ENCODE results near the gene ROR1.

Gene ROR1

DNA sequence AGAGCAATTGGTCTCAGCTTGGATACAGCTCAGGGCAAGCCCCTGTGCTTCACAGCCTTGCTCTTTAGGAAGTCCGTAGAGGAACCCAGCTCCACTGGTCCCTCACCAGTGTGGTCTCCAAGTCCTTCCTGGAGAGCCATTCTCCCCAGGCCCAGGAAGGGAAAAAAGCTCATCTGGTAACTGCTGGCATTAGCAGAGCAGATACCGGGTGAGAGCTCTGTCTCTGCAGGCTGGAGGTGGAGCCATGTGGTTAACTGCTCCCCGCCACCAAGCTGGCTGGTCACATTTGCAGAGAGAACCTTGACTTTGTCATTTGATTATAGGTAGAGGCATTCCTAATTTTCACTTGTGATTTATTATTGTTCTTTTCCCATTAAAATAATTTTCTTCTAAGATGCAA, 169.6 kb downstream of the ROR1 start:
- DNase-seq: no peak

- DNase-seq: no peak
These were observed 172.1 kb downstream of the ROR1 start for GRCh38 chr1:63945943-63946342.

- no peak for DNase-seq
These were observed 173.2 kb downstream of the ROR1 start for GRCh38 chr1:63946866-63947491.

DNA sequence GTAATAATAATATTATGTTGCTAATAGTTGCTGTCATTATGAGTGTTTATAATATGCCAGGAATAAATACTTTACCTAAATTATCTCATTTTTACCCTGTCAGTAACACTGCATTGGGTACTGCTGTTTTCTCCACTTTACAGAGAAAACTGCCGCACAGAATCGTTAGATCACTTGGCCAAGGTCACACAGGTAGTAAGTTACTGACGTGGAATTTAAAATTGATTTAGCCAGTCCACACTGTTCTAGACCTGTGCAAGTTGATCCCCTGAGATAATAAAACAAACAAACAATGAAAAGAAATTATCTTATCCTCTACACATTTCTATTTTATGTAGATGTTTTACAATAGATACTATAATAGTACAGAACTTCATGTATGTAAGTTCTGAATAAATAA, 174.1 kb downstream of the ROR1 start:
- DNase-seq: no peak

GRCh38 chr1:63950023-63950422, 176.2 kb downstream of the ROR1 start:
- DNase-seq: no peak

GRCh38 chr1:63951059-63951946, 177.5 kb downstream of the ROR1 start:
- no peak for DNase-seq

DNA sequence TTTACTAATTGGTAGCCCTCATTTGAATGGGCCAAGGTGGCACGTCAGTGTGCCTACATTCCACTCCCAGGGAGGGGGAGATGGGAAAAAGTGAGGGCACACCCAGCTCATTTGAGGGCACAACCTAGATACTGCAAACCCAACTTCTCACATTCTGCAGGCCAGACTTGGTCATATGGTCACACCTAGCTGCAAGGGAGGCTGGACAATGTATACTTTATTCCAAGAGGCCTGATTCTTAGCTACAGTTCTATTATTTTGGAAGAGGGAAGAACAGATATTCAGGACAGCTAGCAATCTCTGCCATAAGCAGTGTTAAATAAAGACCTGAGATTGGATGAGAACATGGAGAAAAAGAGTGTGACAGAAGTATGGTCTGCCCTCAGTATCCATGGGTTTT, 180.4 kb downstream of the ROR1 start:
- no peak for DNase-seq

DNA sequence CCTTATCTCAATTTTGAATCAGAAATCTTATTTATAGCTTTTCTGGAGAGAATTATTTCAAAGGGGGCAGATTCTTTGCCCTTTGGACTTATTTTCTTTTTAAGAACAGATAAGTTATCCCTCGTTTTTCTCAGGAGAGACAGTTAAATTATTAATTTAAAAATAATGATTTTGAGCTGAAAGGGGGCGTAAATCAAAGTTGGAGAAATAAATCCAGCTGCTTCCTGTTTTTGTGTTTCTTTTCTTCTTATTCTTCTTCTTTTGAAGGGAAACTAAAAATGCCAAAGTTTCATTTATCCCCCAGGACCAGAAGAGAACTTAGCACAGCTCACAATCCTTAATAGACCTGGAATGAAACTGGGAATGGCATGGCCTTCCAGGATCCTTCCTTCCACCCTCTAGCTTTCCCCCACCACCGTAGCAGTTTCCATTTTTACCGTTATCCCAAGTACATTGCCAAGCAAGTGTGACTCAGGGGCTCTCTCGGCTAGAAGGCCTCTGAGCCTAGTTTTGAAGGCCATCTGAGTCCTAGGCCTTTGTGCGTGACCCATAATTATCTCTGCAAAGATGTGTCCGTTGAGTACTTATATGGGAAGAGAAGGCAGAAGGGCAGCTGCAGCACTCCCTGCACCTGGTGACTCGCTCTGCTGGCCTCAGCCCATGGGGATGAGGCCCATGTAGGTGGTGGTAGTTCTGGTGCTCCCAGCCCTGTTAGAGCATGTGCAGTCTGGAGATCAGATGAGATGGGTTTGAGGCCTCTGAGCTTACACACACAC, 181.7 kb downstream of the ROR1 start:
- no peak for DNase-seq

DNA sequence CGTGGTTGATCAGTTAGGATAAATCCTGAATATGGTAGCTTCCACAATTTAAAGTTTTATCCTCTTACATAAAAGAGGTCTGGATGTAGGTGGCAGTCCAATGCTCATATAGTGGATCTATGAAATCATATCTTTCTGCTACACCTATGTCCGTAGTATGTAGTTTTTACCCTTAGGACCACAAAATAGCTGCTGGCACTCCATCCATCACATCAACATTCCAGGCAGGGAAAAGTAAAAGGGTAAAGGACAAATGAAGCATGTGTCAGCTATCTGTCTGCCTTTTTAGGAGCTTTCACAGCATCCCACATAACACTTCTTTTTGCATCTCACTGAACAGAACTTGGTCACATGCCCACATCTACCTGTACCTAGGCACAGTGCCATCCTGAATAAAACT, 184.7 kb downstream of the ROR1 start:
- DNase-seq: no peak

DNA sequence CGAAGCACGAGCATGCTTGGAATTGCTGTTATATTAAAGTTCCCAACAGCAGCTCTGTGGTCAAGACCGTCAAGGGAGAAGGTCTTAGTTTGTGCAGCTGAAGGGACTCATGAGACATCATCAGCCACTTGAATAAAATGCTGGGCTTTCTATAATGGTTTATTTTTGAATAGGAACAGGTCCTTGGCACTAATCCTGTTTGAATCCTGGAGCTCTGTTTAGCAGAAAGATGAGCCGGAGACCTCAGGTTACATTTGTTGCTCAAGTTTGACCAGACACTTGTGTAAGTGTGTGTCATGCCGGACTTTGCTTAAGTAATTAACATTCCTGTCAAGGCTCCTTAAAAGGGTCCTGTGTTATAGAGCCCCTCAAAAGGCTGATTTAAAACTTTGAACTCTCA, 186.5 kb downstream of the ROR1 start:
- no peak for DNase-seq

DNA sequence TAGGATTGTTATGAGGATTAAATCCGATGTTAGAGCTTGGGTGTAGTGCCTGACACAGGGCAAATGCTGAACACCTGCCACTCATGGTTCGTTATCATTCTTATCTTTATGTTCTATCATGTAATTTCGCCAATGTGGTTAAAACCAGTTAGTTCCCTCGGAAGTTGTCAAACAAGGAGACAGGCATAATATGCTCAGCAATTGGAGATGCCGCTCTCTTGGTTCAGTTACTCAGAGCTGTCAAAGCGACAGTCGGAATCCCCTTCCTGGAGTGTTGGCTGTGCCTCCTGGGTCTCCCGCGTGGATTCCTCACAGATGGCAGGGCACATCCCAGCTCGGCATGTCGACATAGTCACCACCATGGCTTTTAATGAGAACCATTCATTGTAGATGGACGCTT, 192.2 kb downstream of the ROR1 start:
- DNase-seq: no peak

DNA sequence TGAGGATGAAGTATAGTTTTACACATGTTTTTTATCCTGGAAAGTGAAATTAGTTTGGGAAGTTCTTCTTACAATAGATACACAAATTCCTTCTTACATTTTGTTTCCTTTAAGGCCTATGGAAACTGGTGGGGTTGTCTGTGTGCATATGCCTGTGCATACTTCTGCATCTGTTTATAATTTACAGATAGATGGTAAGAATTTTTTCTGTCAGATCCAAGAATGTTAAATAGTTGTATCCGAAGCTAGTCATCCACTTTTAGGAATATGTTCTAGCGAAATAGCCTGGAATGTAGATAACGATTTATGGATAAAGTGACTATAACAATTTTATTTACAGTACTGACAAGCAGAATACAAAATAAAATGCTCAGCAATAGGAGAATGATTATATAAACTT, 194.1 kb downstream of the ROR1 start:
- DNase-seq: no peak

DNA sequence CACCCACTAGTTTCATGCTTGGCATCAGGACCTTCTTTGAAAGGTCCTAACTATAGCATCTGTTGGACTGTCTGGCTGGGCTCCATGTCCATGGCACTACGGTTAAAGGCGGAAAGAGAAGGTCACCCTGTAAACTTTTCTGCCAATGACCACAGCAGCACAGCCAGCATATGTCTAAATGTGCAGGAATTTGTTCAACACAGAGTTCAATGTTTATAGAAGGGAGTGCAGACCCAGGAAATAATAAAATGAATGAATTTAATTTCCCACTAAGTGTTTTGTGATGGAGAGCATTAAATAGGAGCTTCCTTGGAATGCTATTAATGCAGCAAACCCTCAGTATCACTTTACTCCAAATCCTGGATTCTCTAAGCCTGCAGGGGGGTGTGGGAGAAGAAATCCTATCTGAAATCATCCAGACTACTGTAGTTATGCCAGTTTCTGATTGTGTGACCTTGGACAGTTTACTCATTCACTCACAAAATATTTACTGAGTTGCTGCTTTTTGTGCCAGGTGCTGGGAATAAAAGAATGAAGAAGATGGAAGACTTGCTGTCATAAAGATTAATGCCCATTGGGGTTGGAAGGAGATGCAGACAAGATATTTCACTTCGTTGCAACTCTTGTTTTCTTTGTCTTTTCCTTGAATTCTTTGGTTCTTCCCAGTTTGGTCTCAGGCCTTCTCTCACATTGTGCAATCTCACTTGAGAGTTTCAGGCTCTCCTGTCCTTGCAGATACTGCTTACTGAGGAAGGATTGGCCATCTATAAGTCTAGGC, 195.0 kb downstream of the ROR1 start:
- no peak for DNase-seq

- no peak for DNase-seq
These were observed 195.7 kb downstream of the ROR1 start for GRCh38 chr1:63969441-63969901.

DNA sequence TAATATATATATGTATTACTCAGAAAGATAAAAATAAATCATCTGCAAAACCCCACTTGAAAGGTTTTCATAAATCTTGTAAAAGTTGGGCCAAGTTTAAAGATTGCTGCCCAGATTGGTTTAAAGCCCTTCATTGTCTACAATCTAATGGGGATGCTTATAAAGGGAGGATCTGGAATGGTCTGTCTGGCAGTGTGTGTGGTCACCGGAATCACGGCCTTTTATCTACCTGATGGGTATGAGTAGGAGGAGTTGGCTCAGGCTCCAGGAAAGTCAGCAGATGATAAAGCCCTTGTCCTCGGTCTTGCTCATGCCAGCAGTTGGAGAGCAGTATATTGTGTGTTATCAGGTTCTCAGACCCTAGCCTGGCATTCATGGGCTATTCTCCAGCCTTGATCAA, 197.7 kb downstream of the ROR1 start:
- no peak for DNase-seq

- DNase-seq: no peak
These were observed 199.2 kb downstream of the ROR1 start for GRCh38 chr1:63973005-63973419.

DNA sequence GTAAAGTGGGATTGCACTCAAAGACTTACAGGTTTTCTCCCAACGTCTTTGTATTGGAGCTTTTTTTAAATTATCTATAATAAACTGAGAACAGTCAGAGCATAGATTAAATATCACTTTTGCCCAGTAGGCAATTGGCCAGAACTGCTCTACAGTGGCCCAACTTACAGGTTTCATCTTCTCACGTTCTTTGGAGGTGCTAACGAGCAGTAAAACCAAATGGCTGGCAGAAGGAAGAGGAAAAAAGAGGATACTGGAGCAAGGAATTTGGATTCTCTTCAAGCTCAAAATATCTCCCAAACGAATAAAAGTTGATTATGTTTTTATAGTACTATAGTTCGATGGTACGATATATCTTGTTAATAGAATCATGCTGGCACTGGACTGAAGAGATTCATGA, 201.1 kb downstream of the ROR1 start:
- no peak for DNase-seq

DNA sequence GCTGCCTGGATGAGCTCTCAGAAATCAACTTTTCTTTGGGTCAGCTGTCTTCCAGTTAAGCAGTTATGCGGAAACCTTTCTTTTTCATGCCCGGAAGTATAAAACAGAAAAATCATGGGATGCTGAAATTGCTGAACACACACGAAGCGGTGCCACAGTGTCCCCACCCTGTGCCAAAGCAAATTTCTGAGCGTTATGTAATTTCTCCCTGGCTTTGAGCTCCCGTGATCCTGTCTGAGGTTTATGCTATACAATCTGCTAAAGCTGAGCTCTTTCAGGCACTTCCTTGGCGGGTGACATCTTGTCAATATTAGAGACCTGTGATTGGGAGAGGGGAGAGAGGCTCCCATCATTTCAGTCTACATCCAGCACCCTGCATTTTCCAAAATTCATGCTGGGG, 201.7 kb downstream of the ROR1 start:
- DNase-seq: no peak

GRCh38 chr1:63976006-63976405, 202.2 kb downstream of the ROR1 start:
- DNase-seq: no peak

DNA sequence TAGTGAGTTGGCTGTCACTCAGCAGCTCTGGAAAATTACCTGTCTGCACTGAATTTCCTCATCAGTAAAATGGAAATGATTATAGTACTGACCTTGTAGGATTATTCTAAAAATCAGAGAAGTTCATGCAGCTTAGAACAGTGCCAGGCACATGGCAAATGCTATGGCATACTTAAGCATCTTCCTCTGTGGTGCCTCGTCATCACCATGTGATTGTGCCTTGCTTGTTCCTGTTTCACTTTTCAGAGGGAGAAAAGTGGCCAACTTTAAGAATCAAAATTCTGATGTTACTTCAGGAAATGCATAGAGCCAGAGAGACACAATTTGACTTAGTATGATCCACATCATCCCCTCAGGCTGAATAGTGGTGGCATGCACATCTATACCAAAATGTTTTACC, 203.6 kb downstream of the ROR1 start:
- DNase-seq: no peak

GRCh38 chr1:63980740-63981407, 207.1 kb downstream of the ROR1 start:
- no peak for DNase-seq

DNA sequence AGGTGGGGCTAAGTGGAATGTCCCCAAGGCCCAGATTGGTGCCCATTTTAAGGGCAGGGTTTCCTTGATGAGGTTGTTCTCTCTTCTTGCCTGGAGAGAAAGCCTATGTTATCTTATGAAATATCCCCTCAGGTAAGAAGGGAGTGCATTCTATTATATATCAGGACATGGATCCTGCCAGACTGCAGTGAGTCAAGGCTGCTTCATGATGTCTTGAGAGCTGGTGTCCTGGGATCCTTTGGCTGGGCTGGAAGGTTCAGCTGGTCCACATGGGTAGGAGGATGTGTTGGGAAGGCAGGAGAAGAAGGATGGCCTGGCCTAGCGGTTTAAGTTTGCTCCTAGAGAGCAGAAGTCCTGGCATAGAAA, 207.6 kb downstream of the ROR1 start:
- DNase-seq: no peak

Measured in activated CD4-positive, alpha-beta T cell treated with anti-CD3 and anti-CD28 coated beads, Interleukin-10, Interleukin-2, amounts not matched to agents 100 ng/mL and 50 ng/mL, durations not matched to agents 16 hours and 8 hours (primary cell).